Measurements from ENCODE around the gene NXPH4.

DNA sequence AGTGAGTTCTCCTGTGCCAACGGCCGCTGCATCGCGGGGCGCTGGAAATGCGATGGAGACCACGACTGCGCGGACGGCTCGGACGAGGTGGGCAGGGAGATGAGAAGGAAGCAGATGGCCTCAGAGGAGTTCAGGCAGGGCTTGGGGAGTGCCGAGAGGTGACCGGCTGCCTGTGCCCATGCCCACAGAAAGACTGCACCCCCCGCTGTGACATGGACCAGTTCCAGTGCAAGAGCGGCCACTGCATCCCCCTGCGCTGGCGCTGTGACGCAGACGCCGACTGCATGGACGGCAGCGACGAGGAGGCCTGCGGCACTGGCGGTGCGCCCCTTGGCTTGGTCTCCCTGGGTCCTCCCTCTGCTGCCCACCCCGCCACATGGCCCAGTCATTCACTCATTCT is 13.4 kb upstream of the NXPH4 start:
- TF ChIP-seq, protein P1, sequence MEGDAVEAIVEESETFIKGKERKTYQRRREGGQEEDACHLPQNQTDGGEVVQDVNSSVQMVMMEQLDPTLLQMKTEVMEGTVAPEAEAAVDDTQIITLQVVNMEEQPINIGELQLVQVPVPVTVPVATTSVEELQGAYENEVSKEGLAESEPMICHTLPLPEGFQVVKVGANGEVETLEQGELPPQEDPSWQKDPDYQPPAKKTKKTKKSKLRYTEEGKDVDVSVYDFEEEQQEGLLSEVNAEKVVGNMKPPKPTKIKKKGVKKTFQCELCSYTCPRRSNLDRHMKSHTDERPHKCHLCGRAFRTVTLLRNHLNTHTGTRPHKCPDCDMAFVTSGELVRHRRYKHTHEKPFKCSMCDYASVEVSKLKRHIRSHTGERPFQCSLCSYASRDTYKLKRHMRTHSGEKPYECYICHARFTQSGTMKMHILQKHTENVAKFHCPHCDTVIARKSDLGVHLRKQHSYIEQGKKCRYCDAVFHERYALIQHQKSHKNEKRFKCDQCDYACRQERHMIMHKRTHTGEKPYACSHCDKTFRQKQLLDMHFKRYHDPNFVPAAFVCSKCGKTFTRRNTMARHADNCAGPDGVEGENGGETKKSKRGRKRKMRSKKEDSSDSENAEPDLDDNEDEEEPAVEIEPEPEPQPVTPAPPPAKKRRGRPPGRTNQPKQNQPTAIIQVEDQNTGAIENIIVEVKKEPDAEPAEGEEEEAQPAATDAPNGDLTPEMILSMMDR (conservative IDR thresholded peaks at IDR 0.05; ENCODE audit: low read depth, low read length): no peak
- TF ChIP-seq EZH2 (IDR thresholded peaks at IDR 0.05; ENCODE audit: borderline replicate concordance, low read depth, low read length, poor library complexity, severe bottlenecking): no peak

All from A673 (cell line).